ENCODE measurements around the gene HOXA11.

Gene HOXA11

GRCh38 chr7:27167916-27168264, 17.1 kb downstream of the HOXA11 start:
- H3K4me2 ChIP-seq (ENCODE audit: low read length) = no peak overlapping the region
- no peak overlapping the region for H3K9ac ChIP-seq (ENCODE audit: low read length)
- no peak overlapping the region for H3K4ac ChIP-seq (ENCODE audit: low read depth, low read length)
- WGBS (ENCODE audit: extremely low coverage, insufficient coverage, insufficient read length) = no CpG with 5 or more reads among the region's 4 CpGs
- peaks cover 42% of the 10 kb centered on the region for H3K9me3 ChIP-seq (ENCODE audit: insufficient read depth, low read depth, low read length)
- H3K27me3 ChIP-seq (ENCODE audit: insufficient read depth, low read length) = peaks cover 88% of the 10 kb centered on the region
- H3K79me1 ChIP-seq (ENCODE audit: low read length) = no peaks in the 10 kb centered on the region
- H2AK5ac ChIP-seq (ENCODE audit: low read length) = no peak overlapping the region
- no peak overlapping the region for H4K12ac ChIP-seq (ENCODE audit: low read depth, low read length)
- no peak overlapping the region for H3K27ac ChIP-seq (ENCODE audit: low read depth, low read length)
- H4K8ac ChIP-seq (ENCODE audit: low read depth, low read length) = no peak overlapping the region
- no peak overlapping the region for H3K23ac ChIP-seq (ENCODE audit: low read length)
- peaks cover 4 to 8% of the 10 kb centered on the region in 2 experiments for H3K4me1 ChIP-seq (ENCODE audit: control insufficient read depth in 1 of 2, insufficient read depth in 2 of 2, low read length in 2 of 2)
- no peak overlapping the region for H3K18ac ChIP-seq (ENCODE audit: low read length)
- H3K14ac ChIP-seq (ENCODE audit: low read length) = no peak overlapping the region
- DNase-seq = no peak
- H3K4me3 ChIP-seq (ENCODE audit: low read depth, low read length) = no peak overlapping the region
- no peak overlapping the region for H2BK12ac ChIP-seq (ENCODE audit: low read length)
- H3K36me3 ChIP-seq (ENCODE audit: control insufficient read depth in 1 of 2, insufficient read depth in 2 of 2, low read length in 2 of 2) = no peaks in the 10 kb centered on the region
- no peak overlapping the region for H4K91ac ChIP-seq (ENCODE audit: low read depth, low read length)
- no peak overlapping the region for H2AFZ ChIP-seq (ENCODE audit: insufficient read depth, low read length, poor library complexity)
- H2BK120ac ChIP-seq (ENCODE audit: insufficient read depth, low read length, poor library complexity) = no peak overlapping the region
- no peaks in the 10 kb centered on the region for H3K79me2 ChIP-seq (ENCODE audit: control insufficient read depth, insufficient read depth, low read length, poor library complexity)
- H2BK5ac ChIP-seq (ENCODE audit: low read depth, low read length, poor library complexity) = no peak overlapping the region

- Histone ChIP-seq H3K27ac (ENCODE audit: low read depth, low read length) (no peak overlapping the region), H3K4me2 (ENCODE audit: low read length) (no peak overlapping the region), H2BK120ac (ENCODE audit: insufficient read depth, low read length, poor library complexity) (no peak overlapping the region), H4K12ac (ENCODE audit: low read depth, low read length) (no peak overlapping the region), H3K14ac (ENCODE audit: low read length) (no peak overlapping the region), H2BK5ac (ENCODE audit: low read depth, low read length, poor library complexity) (no peak overlapping the region), H3K36me3 (ENCODE audit: control insufficient read depth in 1 of 2, insufficient read depth in 2 of 2, low read length in 2 of 2) (no peaks in the 10 kb centered on the region), H3K79me1 (ENCODE audit: low read length) (no peaks in the 10 kb centered on the region), H3K18ac (ENCODE audit: low read length) (no peak overlapping the region), H3K4me1 (ENCODE audit: control insufficient read depth in 1 of 2, insufficient read depth in 2 of 2, low read length in 2 of 2) (peaks cover 4 to 8% of the 10 kb centered on the region in 2 experiments), H3K4me3 (ENCODE audit: low read depth, low read length) (no peak overlapping the region), H3K4ac (ENCODE audit: low read depth, low read length) (no peak overlapping the region), H3K9ac (ENCODE audit: low read length) (no peak overlapping the region), H4K91ac (ENCODE audit: low read depth, low read length) (no peak overlapping the region), H4K8ac (ENCODE audit: low read depth, low read length) (no peak overlapping the region), H3K9me3 (ENCODE audit: insufficient read depth, low read depth, low read length) (peaks cover 37% of the 10 kb centered on the region), H3K27me3 (ENCODE audit: insufficient read depth, low read length) (peaks cover 81% of the 10 kb centered on the region), H3K23ac (ENCODE audit: low read length) (no peak overlapping the region), H2AFZ (ENCODE audit: insufficient read depth, low read length, poor library complexity) (no peak overlapping the region), H2AK5ac (ENCODE audit: low read length) (no peak overlapping the region), H2BK12ac (ENCODE audit: low read length) (no peak overlapping the region), H3K79me2 (ENCODE audit: control insufficient read depth, insufficient read depth, low read length, poor library complexity) (no peaks in the 10 kb centered on the region)
- no peak for DNase-seq
- WGBS (ENCODE audit: extremely low coverage, insufficient coverage, insufficient read length) = no CpG with 5 or more reads among the region's 50 CpGs
Measured at GRCh38 chr7:27166531-27167505, 18.2 kb downstream of the HOXA11 start.

GRCh38 chr7:27165996-27166530, 19.0 kb downstream of the HOXA11 start:
- no peak overlapping the region for H3K23ac ChIP-seq (ENCODE audit: low read length)
- H3K27me3 ChIP-seq (ENCODE audit: insufficient read depth, low read length) = peaks cover 79% of the 10 kb centered on the region
- DNase-seq = no peak
- no peaks in the 10 kb centered on the region for H3K36me3 ChIP-seq (ENCODE audit: control insufficient read depth in 1 of 2, insufficient read depth in 2 of 2, low read length in 2 of 2)
- no peak overlapping the region for H3K27ac ChIP-seq (ENCODE audit: low read depth, low read length)
- no peak overlapping the region for H3K18ac ChIP-seq (ENCODE audit: low read length)
- no peak overlapping the region for H2AK5ac ChIP-seq (ENCODE audit: low read length)
- H3K79me1 ChIP-seq (ENCODE audit: low read length) = no peaks in the 10 kb centered on the region
- peaks cover 3 to 6% of the 10 kb centered on the region in 2 experiments for H3K4me1 ChIP-seq (ENCODE audit: control insufficient read depth in 1 of 2, insufficient read depth in 2 of 2, low read length in 2 of 2)
- no peaks in the 10 kb centered on the region for H3K79me2 ChIP-seq (ENCODE audit: control insufficient read depth, insufficient read depth, low read length, poor library complexity)
- no peak overlapping the region for H2AFZ ChIP-seq (ENCODE audit: insufficient read depth, low read length, poor library complexity)
- no peak overlapping the region for H4K12ac ChIP-seq (ENCODE audit: low read depth, low read length)
- H2BK120ac ChIP-seq (ENCODE audit: insufficient read depth, low read length, poor library complexity) = no peak overlapping the region
- H3K14ac ChIP-seq (ENCODE audit: low read length) = no peak overlapping the region
- H4K8ac ChIP-seq (ENCODE audit: low read depth, low read length) = no peak overlapping the region
- peak overlapping the region; percentile 33 for H3K4me3 ChIP-seq (ENCODE audit: low read depth, low read length)
- no peak overlapping the region for H3K9ac ChIP-seq (ENCODE audit: low read length)
- H3K9me3 ChIP-seq (ENCODE audit: insufficient read depth, low read depth, low read length) = peaks cover 35% of the 10 kb centered on the region
- no peak overlapping the region for H2BK5ac ChIP-seq (ENCODE audit: low read depth, low read length, poor library complexity)
- H3K4ac ChIP-seq (ENCODE audit: low read depth, low read length) = no peak overlapping the region
- H4K91ac ChIP-seq (ENCODE audit: low read depth, low read length) = no peak overlapping the region
- H3K4me2 ChIP-seq (ENCODE audit: low read length) = no peak overlapping the region
- WGBS (ENCODE audit: extremely low coverage, insufficient coverage, insufficient read length) = no CpG with 5 or more reads among the region's 46 CpGs
- H2BK12ac ChIP-seq (ENCODE audit: low read length) = no peak overlapping the region

- H4K91ac ChIP-seq (ENCODE audit: low read depth, low read length) = no peak within 1 kb of the TSS
- no peak within 1 kb of the TSS for H2BK5ac ChIP-seq (ENCODE audit: low read depth, low read length, poor library complexity)
- H2AK5ac ChIP-seq (ENCODE audit: low read length) = no peak within 1 kb of the TSS
- no peak within 1 kb of the TSS for H2BK120ac ChIP-seq (ENCODE audit: insufficient read depth, low read length, poor library complexity)
- no peak within 1 kb of the TSS for H3K18ac ChIP-seq (ENCODE audit: low read length)
- no peak within 1 kb of the TSS for H3K4ac ChIP-seq (ENCODE audit: low read depth, low read length)
- peaks cover 85% of the 10 kb centered on the region for H3K27me3 ChIP-seq (ENCODE audit: insufficient read depth, low read length)
- H3K4me3 ChIP-seq (ENCODE audit: low read depth, low read length) = peak within 1 kb of the TSS; percentile 33
- H3K27ac ChIP-seq (ENCODE audit: low read depth, low read length) = no peak within 1 kb of the TSS
- H3K23ac ChIP-seq (ENCODE audit: low read length) = no peak within 1 kb of the TSS
- no peak within 1 kb of the TSS for H2BK12ac ChIP-seq (ENCODE audit: low read length)
- peak in 1 of 2 donors; percentile 47 for DNase-seq
- no peak within 1 kb of the TSS for H3K14ac ChIP-seq (ENCODE audit: low read length)
- H3K36me3 ChIP-seq (ENCODE audit: control insufficient read depth in 1 of 2, insufficient read depth in 2 of 2, low read length in 2 of 2) = no peaks in the 10 kb centered on the region
- H3K79me2 ChIP-seq (ENCODE audit: control insufficient read depth, insufficient read depth, low read length, poor library complexity) = peaks cover 1% of the 10 kb centered on the region
- H3K9me3 ChIP-seq (ENCODE audit: insufficient read depth, low read depth, low read length) = peaks cover 35% of the 10 kb centered on the region
- H2AFZ ChIP-seq (ENCODE audit: insufficient read depth, low read length, poor library complexity) = no peak within 1 kb of the TSS
- no peak within 1 kb of the TSS for H3K4me2 ChIP-seq (ENCODE audit: low read length)
- no peak within 1 kb of the TSS for H3K9ac ChIP-seq (ENCODE audit: low read length)
- H3K79me1 ChIP-seq (ENCODE audit: low read length) = no peaks in the 10 kb centered on the region
- no peak within 1 kb of the TSS for H4K8ac ChIP-seq (ENCODE audit: low read depth, low read length)
- no CpG with 5 or more reads among the region's 82 CpGs for WGBS (ENCODE audit: extremely low coverage, insufficient coverage, insufficient read length)
- peaks cover 7 to 10% of the 10 kb centered on the region in 2 experiments for H3K4me1 ChIP-seq (ENCODE audit: control insufficient read depth in 1 of 2, insufficient read depth in 2 of 2, low read length in 2 of 2)
- no peak within 1 kb of the TSS for H4K12ac ChIP-seq (ENCODE audit: low read depth, low read length)
Measured at GRCh38 chr7:27165089-27165995, 19.7 kb downstream of the HOXA11 start, which contains the start of gene HOXA9. TSS of gene HOXA9 (minus strand) at chr7:27165537. CDS start at chr7:27165457, 80 bp downstream.

All from trophoblast cell (in vitro differentiated cells and primary cell).